Measurements from ENCODE around the gene P2RX5. TPM values are rescaled to one million over a fixed set of nuclear protein-coding genes. Genes with fewer than 3 reads are reported as not detected.

The P2RX5 gene
- total and polyA plus RNA-seq, 2 experiments from 2014 or later, result not detected

DNA sequence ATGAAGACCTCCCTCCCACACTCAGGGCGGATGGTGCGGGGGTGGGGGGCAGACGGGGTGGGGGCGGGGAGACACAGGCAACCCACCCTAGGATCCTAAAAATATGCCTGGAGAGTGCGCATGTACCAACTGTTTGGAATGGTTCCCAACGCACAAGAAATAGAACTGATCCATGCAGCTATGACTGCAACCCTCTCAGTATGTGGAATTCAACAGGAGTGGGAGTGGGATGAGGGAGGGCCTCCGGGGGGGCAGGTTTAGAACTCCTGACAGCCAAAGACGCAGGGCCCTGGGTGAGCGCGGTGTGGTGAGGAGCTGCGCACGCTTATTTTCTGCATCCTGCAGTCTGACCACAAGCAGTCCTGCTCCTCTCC is 1.1 kb upstream of the P2RX5 start:
- H3K4me1 ChIP-seq (ENCODE audit: insufficient read depth), result peaks cover 5% of the 10 kb centered on the region
- H4K20me1 ChIP-seq (ENCODE audit: insufficient read depth, poor library complexity, severe bottlenecking), result no peaks in the 10 kb centered on the region
- no peaks in the 10 kb centered on the region for H3K36me3 ChIP-seq (replicated peaks; ENCODE audit: insufficient read depth, low read depth)
- H2AFZ ChIP-seq, result no peak overlapping the region
- H3K9me2 ChIP-seq (replicated peaks; ENCODE audit: insufficient read depth), result no peaks in the 10 kb centered on the region
- no peaks in the 10 kb centered on the region for H3K79me2 ChIP-seq
- no peaks in the 10 kb centered on the region for H3K9me3 ChIP-seq (ENCODE audit: low read depth)
- no peak overlapping the region for H3K4me3 ChIP-seq
- no peak for DNase-seq (ENCODE audit: low spot score)
- 81% methylated on average over 11 of the region's 12 CpGs for WGBS (ENCODE audit: low lambda C conversion rate, missing lambda C conversion rate)
- H3K27ac ChIP-seq, result no peak overlapping the region
- H3K27me3 ChIP-seq, result peaks cover 52% of the 10 kb centered on the region
- no peak for TF ChIP-seq EZH2phosphoT487 (IDR thresholded peaks at IDR 0.05; ENCODE audit: low read depth, severe bottlenecking, unreplicated experiment)
- no peak for TF ChIP-seq CTCF (IDR thresholded peaks at IDR 0.05; ENCODE audit: poor library complexity)
- no peak for TF ChIP-seq EZH2 (IDR thresholded peaks at IDR 0.05; ENCODE audit: borderline replicate concordance)
- no peak overlapping the region for H3K4me2 ChIP-seq

- TF ChIP-seq EZH2 (IDR thresholded peaks at IDR 0.05; ENCODE audit: borderline replicate concordance) (no peak), CTCF (IDR thresholded peaks at IDR 0.05; ENCODE audit: poor library complexity) (no peak), EZH2phosphoT487 (IDR thresholded peaks at IDR 0.05; ENCODE audit: low read depth, severe bottlenecking, unreplicated experiment) (no peak)
- H3K27me3 ChIP-seq, result peaks cover 52% of the 10 kb centered on the region
- no peaks in the 10 kb centered on the region for H4K20me1 ChIP-seq (ENCODE audit: insufficient read depth, poor library complexity, severe bottlenecking)
- WGBS (ENCODE audit: low lambda C conversion rate, missing lambda C conversion rate), result 48% methylated on average over 12 of the region's 17 CpGs
- DNase-seq (ENCODE audit: low spot score), result no peak
- H3K4me1 ChIP-seq (ENCODE audit: insufficient read depth), result peaks cover 5% of the 10 kb centered on the region
- no peak overlapping the region for H2AFZ ChIP-seq
- no peaks in the 10 kb centered on the region for H3K36me3 ChIP-seq (replicated peaks; ENCODE audit: insufficient read depth, low read depth)
- H3K27ac ChIP-seq, result no peak overlapping the region
- no peaks in the 10 kb centered on the region for H3K9me2 ChIP-seq (replicated peaks; ENCODE audit: insufficient read depth)
- no peaks in the 10 kb centered on the region for H3K79me2 ChIP-seq
- H3K4me2 ChIP-seq, result peak overlapping the region; percentile 97
- H3K4me3 ChIP-seq, result no peak overlapping the region
- H3K9me3 ChIP-seq (ENCODE audit: low read depth), result no peaks in the 10 kb centered on the region
Measured at GRCh38 chr17:3695129-3695722, 729 bp downstream of the P2RX5 start.

- H3K27ac ChIP-seq, result no peak overlapping the region
- no peaks in the 10 kb centered on the region for H3K79me2 ChIP-seq
- no peaks in the 10 kb centered on the region for H3K9me3 ChIP-seq (ENCODE audit: low read depth)
- no peaks in the 10 kb centered on the region for H3K9me2 ChIP-seq (replicated peaks; ENCODE audit: insufficient read depth)
- no peak overlapping the region for H3K4me3 ChIP-seq
- WGBS (ENCODE audit: low lambda C conversion rate, missing lambda C conversion rate), result 87% methylated on average over 9 of the region's 9 CpGs
- no peak overlapping the region for H2AFZ ChIP-seq
- TF ChIP-seq EZH2 (IDR thresholded peaks at IDR 0.05; ENCODE audit: borderline replicate concordance) (no peak), CTCF (IDR thresholded peaks at IDR 0.05; ENCODE audit: poor library complexity) (no peak), EZH2phosphoT487 (IDR thresholded peaks at IDR 0.05; ENCODE audit: low read depth, severe bottlenecking, unreplicated experiment) (no peak)
- H3K27me3 ChIP-seq, result peaks cover 52% of the 10 kb centered on the region
- no peak overlapping the region for H3K4me2 ChIP-seq
- H3K4me1 ChIP-seq (ENCODE audit: insufficient read depth), result peaks cover 5% of the 10 kb centered on the region
- no peaks in the 10 kb centered on the region for H3K36me3 ChIP-seq (replicated peaks; ENCODE audit: insufficient read depth, low read depth)
- DNase-seq (ENCODE audit: low spot score), result no peak
- H4K20me1 ChIP-seq (ENCODE audit: insufficient read depth, poor library complexity, severe bottlenecking), result no peaks in the 10 kb centered on the region
Measured at GRCh38 chr17:3693829-3694231, 2.1 kb downstream of the P2RX5 start.
